ENCODE data around the gene ZKSCAN7. TPM values are rescaled to one million over a fixed set of nuclear protein-coding genes. Genes with fewer than 3 reads are reported as not detected.

Gene ZKSCAN7
- total and polyA plus RNA-seq, 2 of the 8 experiments (the other 6 are each of a cell fraction or from before 2014, with no cell fraction given): 5.5 to 8.5 TPM

DNA sequence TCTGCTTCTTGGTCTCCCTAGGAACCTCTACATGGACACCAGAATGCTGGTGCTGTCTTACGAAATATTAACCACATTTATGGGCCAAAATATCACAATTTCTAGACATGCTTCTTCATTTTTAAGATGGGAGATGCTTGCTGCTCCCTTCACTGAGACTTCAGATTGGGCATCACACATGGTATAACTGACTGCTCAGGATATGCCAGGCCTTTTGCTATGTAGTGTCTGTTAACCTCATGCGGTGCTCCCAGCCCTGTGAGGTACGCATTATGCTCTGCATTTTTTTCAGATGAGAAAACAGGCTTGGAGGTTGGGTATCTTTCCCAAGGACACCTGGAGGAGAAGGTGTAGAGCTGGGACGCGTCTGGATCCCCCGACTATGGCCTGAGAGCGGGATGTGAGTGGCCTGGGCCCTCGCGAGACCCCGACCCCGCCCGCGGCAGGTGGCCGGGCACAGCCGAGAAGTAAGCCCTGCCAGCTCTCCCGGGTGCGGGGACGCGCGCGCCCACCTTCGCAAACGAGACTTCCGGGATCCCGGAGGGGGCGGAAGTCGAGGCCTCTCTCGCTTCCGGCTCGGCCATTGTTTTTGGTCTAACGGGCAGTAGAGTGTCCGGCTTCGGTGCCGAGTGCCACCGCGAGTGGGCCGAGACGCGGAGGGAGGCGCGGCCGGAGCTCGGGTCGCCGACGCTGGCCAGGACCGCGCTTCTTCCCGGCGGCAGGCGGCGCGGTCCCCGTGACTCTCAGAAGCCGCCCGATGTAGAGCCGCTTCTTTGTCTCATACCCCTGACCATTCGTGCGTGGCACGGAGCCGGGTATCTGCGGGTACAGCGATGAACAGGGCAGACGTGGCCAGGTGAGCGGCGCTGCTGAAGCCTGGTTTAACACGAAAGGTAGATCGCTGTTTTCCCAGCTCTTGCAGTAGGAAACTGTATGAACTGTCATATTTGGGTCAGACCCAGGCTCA lies at the start of gene ZKSCAN7 (continued):
- TF ChIP-seq, protein P1, sequence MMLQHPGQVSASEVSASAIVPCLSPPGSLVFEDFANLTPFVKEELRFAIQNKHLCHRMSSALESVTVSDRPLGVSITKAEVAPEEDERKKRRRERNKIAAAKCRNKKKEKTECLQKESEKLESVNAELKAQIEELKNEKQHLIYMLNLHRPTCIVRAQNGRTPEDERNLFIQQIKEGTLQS (IDR thresholded peaks at IDR 0.05; ENCODE audit: insufficient read depth, low read depth, low read length): no peak
- no peak for TF ChIP-seq RAD21 (IDR thresholded peaks at IDR 0.05 in 1 of 2, conservative IDR thresholded peaks at IDR 0.05 in 1 of 2; ENCODE audit: low read depth in 2 of 2, low read length in 2 of 2)
- TF ChIP-seq JUND (IDR thresholded peaks at IDR 0.05; ENCODE audit: low read length): no peak
- TF ChIP-seq, protein P2, sequence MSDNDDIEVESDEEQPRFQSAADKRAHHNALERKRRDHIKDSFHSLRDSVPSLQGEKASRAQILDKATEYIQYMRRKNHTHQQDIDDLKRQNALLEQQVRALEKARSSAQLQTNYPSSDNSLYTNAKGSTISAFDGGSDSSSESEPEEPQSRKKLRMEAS (IDR thresholded peaks at IDR 0.05): peak; percentile 82
- TF ChIP-seq SIX5 (IDR thresholded peaks at IDR 0.05; ENCODE audit: low read depth, low read length): no peak
- TF ChIP-seq PHF8 (conservative IDR thresholded peaks at IDR 0.05; ENCODE audit: low read depth, low read length): peak; percentile 83
- TF ChIP-seq BACH1 (IDR thresholded peaks at IDR 0.05; ENCODE audit: low read length): peak; percentile 33; the same call in 1 of the 2 replicates
- peak; percentile 83 for TF ChIP-seq BRCA1 (IDR thresholded peaks at IDR 0.05; ENCODE audit: low read depth, low read length)
